Natural killer cell treated with Interleukin-12 subunit alpha and Interleukin-12 subunit beta and Interleukin-15 and Interleukin-18, amount 100 ng/mL, for 72 hours (primary cell): ENCODE data around the gene ADGRV1. TPM values are rescaled to one million over a fixed set of nuclear protein-coding genes. Genes with fewer than 3 reads are reported as not detected.
"Not testable (repeated sequence)": the region's sequence is repeated elsewhere in the genome, so short reads cannot be mapped to it uniquely, and the experiment has no call there.

Source experiments
- ATAC-seq, 2 donors: fragments of 150-1000 bp; cut with Tn5 transposase in 1 of 2; sonication (Bioruptor Pico), chemical (Tn5 transposase) in 1 of 2; 2 replicates each; pipeline ENCODE4 v1.10.0; 2021
- DNase-seq: peaks from one replicate; pipeline ENCODE4 v3.0.0; 2022; ENCODE audit warnings: low spot score
- H3K27ac Mint-ChIP-seq, 2 donors: 1 replicate in 1 of 2; 2 replicates in 1 of 2; pipeline ENCODE4 v1.8.0; 2022; ENCODE audit warnings: mixed read lengths in 2 of 2, mild to moderate bottlenecking in 1 of 2, moderate library complexity in 1 of 2
- H3K27me3 Mint-ChIP-seq, 2 donors: 1 replicate in 1 of 2; 2 replicates in 1 of 2; pipeline ENCODE4 v1.8.0; 2022; ENCODE audit warnings: mixed read lengths in 2 of 2
- H3K36me3 Mint-ChIP-seq: one replicate; pipeline ENCODE4 v1.8.0; 2022; ENCODE audit warnings: mixed read lengths
- H3K4me1 Mint-ChIP-seq, 2 donors: 1 replicate in 1 of 2; 2 replicates in 1 of 2; pipeline ENCODE4 v1.8.0; 2022; ENCODE audit warnings: low read depth in 2 of 2, mixed read lengths in 2 of 2, mild to moderate bottlenecking in 1 of 2
- H3K4me3 Mint-ChIP-seq: one replicate; pipeline ENCODE4 v1.8.0; 2022; ENCODE audit warnings: mixed read lengths
- H3K9me3 Mint-ChIP-seq: 2 replicates; pipeline ENCODE4 v1.8.0; 2022; ENCODE audit warnings: mixed read lengths
- total RNA-seq, 2 donors: library from RNA; stranded (reverse); gene quantifications; one replicate each; pipeline ENCODE4 v1.2.3, GENCODE V29; 2022

ADGRV1 gene
- total RNA-seq, 2 donors from 2014 or later, result 0.33 TPM; not detected in 1

DNA sequence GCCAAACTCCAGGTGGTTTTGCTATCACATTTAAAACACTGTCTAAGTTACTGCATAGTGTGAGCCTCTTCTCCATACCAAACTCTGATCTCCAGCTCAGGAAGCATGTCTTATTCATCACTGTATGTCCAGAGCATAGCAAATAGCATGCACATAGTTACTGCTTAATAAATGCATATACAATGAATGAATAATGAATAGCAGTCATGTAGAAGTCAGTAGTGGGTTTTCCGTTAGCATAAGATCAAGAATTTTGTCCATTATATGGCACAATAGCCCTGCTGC lies 495.1 kb downstream of the ADGRV1 start:
- Mint-ChIP-seq H3K27ac (no peak overlapping the region), H3K27me3 (peaks cover 8% of the 10 kb centered on the region in 2 donors), H3K36me3 (no peaks in the 10 kb centered on the region), H3K9me3 (no peaks in the 10 kb centered on the region), H3K4me3 (no peak overlapping the region), H3K4me1 (peaks cover 2 to 6% of the 10 kb centered on the region in 2 donors)
- DNase-seq (no peak), ATAC-seq (no peak)

DNA sequence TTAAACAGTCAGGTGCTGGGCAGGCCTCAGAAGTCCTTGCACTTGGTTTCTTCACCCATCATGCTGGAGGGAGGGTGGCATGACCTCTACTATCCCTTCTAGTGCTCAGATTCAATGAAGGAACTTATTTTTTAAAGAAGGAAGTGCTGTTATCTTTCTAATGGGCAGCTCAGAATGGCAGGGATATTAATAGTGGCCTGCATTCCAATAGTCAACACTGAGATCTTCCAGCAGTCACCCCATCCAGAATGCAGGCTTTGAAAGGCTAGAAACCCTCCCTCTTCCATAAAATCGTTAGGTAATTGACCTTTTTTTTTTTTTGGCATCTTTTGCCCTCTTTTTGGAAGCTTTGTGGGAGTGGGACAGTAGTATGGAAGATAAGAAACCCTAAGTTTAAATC lies 499.6 kb downstream of the ADGRV1 start:
- no peaks in the 10 kb centered on the region for H3K36me3 Mint-ChIP-seq
- H3K9me3 Mint-ChIP-seq, result no peaks in the 10 kb centered on the region
- H3K27ac Mint-ChIP-seq, result peak overlapping the region in 1 of 2 donors; percentile 83
- peaks cover 11 to 25% of the 10 kb centered on the region in 2 donors for H3K4me1 Mint-ChIP-seq
- DNase-seq (no peak), ATAC-seq (no peak)
- H3K27me3 Mint-ChIP-seq, result peaks cover 16 to 22% of the 10 kb centered on the region in 2 donors
- H3K4me3 Mint-ChIP-seq, result no peak overlapping the region

DNA sequence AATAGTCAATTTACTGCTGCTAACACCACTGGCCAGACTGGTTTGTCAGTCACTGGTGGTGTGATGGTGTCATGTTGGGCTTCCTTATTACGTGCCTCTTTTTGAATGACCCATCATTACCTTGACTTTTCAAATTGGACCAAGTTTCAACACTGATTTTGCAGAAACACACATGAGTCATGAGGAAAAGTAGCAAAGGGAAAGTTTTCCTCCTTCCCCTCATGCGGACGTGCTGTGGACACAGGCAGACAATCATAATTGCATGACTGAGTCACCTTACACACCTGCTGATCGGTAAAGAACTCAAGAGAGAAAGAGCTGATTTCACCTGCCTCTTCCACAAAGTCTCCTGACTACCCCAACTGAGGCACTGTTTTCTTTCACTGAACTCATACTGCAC lies 500.0 kb downstream of the ADGRV1 start:
- Mint-ChIP-seq H3K4me1 (peaks cover 11 to 25% of the 10 kb centered on the region in 2 donors), H3K9me3 (no peaks in the 10 kb centered on the region), H3K36me3 (no peaks in the 10 kb centered on the region), H3K27ac (peak overlapping the region in 1 of 2 donors; percentile 83), H3K4me3 (no peak overlapping the region), H3K27me3 (peaks cover 16 to 19% of the 10 kb centered on the region in 2 donors)
- DNase-seq (no peak), ATAC-seq (peak; percentile 65 to 87)

DNA sequence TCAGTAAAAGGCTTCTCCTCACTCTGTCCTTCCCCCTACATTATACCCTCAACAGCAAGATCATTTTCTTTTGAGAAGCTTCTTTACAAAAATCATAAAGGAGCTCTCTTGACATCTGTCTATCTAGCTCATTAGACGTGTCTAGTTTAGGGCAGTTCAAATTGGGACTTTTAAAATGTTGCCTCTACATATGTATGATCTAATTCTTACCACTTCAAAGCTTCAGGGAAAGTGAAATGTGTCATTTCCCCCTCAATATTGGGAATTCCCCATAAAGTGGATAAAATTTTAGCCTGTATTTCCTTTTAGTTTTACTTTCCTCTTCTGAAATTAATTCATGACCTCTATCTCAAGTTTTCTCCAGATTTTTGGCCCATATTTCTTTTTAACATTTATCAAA lies 500.8 kb downstream of the ADGRV1 start:
- peaks cover 14 to 16% of the 10 kb centered on the region in 2 donors for H3K27me3 Mint-ChIP-seq
- ATAC-seq, result peak; percentile 80 to 86
- peaks cover 11 to 25% of the 10 kb centered on the region in 2 donors for H3K4me1 Mint-ChIP-seq
- no peak for DNase-seq
- H3K27ac Mint-ChIP-seq, result peak overlapping the region; percentile 35 to 83
- no peaks in the 10 kb centered on the region for H3K9me3 Mint-ChIP-seq
- H3K4me3 Mint-ChIP-seq, result peak overlapping the region; percentile 13
- H3K36me3 Mint-ChIP-seq, result no peaks in the 10 kb centered on the region

- peaks cover 11 to 25% of the 10 kb centered on the region in 2 donors for H3K4me1 Mint-ChIP-seq
- H3K4me3 Mint-ChIP-seq, result no peak overlapping the region
- H3K36me3 Mint-ChIP-seq, result no peaks in the 10 kb centered on the region
- H3K9me3 Mint-ChIP-seq, result no peaks in the 10 kb centered on the region
- ATAC-seq (no peak), DNase-seq (no peak)
- H3K27ac Mint-ChIP-seq, result no peak overlapping the region
- H3K27me3 Mint-ChIP-seq, result peaks cover 14% of the 10 kb centered on the region in 2 donors
Observed at GRCh38 chr5:91061094-91061493, 502.5 kb downstream of the ADGRV1 start.

DNA sequence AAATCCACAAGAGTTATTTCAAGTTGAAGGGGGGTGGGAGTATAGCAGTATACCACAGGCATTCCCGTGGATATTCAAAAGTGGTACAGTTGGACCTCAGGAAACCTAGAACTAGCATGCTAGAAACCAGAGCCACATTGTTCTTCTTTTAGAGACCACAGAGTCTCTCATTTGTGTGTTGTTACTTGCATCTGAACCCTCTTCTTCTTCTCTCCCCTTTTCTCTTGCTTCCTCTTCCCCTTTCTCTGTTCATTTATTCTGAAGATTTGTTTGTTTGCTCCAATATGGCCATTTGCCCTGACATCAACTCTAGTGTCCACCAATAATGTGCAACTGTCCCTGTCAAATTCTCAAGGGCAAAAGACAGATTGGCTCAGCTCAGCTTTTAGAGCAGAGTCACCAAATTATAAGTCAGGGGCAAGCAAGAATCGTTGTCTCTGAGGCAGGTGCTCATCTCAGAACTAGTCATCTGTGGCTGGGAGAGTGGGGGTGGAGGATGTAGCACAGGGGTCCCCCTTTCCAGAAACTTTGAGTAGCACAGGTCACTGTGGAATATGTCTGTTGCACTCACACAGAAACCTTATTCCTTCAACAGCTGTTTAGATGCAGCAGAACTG lies 503.5 kb downstream of the ADGRV1 start:
- ATAC-seq (no peak), DNase-seq (no peak)
- no peak overlapping the region for H3K4me3 Mint-ChIP-seq
- peaks cover 11 to 25% of the 10 kb centered on the region in 2 donors for H3K4me1 Mint-ChIP-seq
- H3K36me3 Mint-ChIP-seq, result no peaks in the 10 kb centered on the region
- H3K9me3 Mint-ChIP-seq, result no peaks in the 10 kb centered on the region
- H3K27me3 Mint-ChIP-seq, result peaks cover 19 to 22% of the 10 kb centered on the region in 2 donors
- H3K27ac Mint-ChIP-seq, result peak overlapping the region in 1 of 2 donors; percentile 7

GRCh38 chr5:91063098-91063690 lies 504.6 kb downstream of the ADGRV1 start:
- not testable (repeated sequence) for H3K27ac Mint-ChIP-seq, H3K9me3 Mint-ChIP-seq, DNase-seq, H3K36me3 Mint-ChIP-seq, ATAC-seq, H3K4me3 Mint-ChIP-seq
- Mint-ChIP-seq H3K4me1 (peaks cover 11 to 24% of the 10 kb centered on the region in 2 donors), H3K27me3 (peaks cover 19 to 22% of the 10 kb centered on the region in 2 donors)

- DNase-seq, result no peak
- Mint-ChIP-seq H3K27me3 (peaks cover 19 to 22% of the 10 kb centered on the region in 2 donors), H3K9me3 (no peaks in the 10 kb centered on the region), H3K4me3 (no peak overlapping the region), H3K27ac (no peak overlapping the region), H3K36me3 (no peaks in the 10 kb centered on the region), H3K4me1 (peaks cover 0 to 6% of the 10 kb centered on the region in 2 donors)
- no peak for ATAC-seq
Observed at GRCh38 chr5:91065496-91065895, 506.9 kb downstream of the ADGRV1 start.

GRCh38 chr5:91069364-91069763 lies 510.8 kb downstream of the ADGRV1 start:
- H3K27me3 Mint-ChIP-seq, result peaks cover 8 to 14% of the 10 kb centered on the region in 2 donors
- H3K9me3 Mint-ChIP-seq, result no peaks in the 10 kb centered on the region
- no peak overlapping the region for H3K4me3 Mint-ChIP-seq
- no peak overlapping the region for H3K27ac Mint-ChIP-seq
- DNase-seq, result no peak
- H3K4me1 Mint-ChIP-seq, result no peaks in the 10 kb centered on the region
- ATAC-seq, result no peak
- H3K36me3 Mint-ChIP-seq, result no peaks in the 10 kb centered on the region

GRCh38 chr5:91070761-91071550 lies 512.4 kb downstream of the ADGRV1 start:
- Mint-ChIP-seq H3K27ac (no peak overlapping the region), H3K36me3 (no peaks in the 10 kb centered on the region), H3K4me1 (no peaks in the 10 kb centered on the region), H3K4me3 (no peak overlapping the region), H3K27me3 (peaks cover 8 to 16% of the 10 kb centered on the region in 2 donors), H3K9me3 (no peaks in the 10 kb centered on the region)
- DNase-seq (no peak), ATAC-seq (no peak)

DNA sequence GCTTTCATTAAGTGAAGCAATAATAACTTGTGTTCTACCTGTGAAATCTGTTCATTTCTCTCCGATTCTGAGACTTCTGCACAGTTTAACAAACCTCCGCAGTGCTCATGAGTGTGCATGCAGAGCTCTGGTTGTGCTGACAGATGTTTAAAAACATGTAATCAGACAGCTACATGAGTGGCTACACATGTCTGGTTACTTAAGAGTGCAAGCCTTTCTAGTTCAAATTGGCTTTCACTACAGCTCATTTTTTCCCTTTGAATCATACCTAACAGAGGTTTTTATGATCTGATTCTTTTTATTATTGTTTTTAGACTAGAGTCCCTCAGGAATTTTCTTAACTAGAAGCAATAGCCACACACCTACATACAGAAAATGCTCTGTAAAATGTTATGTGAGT lies 514.3 kb downstream of the ADGRV1 start:
- Mint-ChIP-seq H3K4me1 (no peaks in the 10 kb centered on the region), H3K9me3 (no peaks in the 10 kb centered on the region), H3K27ac (peak overlapping the region in 1 of 2 donors; percentile 25), H3K36me3 (no peaks in the 10 kb centered on the region), H3K27me3 (peaks cover 0 to 13% of the 10 kb centered on the region in 2 donors), H3K4me3 (no peak overlapping the region)
- no peak for DNase-seq
- no peak for ATAC-seq

- Mint-ChIP-seq H3K27ac (no peak overlapping the region), H3K27me3 (peaks cover 0 to 15% of the 10 kb centered on the region in 2 donors), H3K36me3 (no peaks in the 10 kb centered on the region), H3K9me3 (no peaks in the 10 kb centered on the region), H3K4me1 (peaks cover 0 to 4% of the 10 kb centered on the region in 2 donors), H3K4me3 (no peak overlapping the region)
- ATAC-seq (no peak), DNase-seq (no peak)
Observed at GRCh38 chr5:91074615-91075014, 516.0 kb downstream of the ADGRV1 start.

- no peak overlapping the region for H3K27ac Mint-ChIP-seq
- ATAC-seq (no peak), DNase-seq (no peak)
- H3K9me3 Mint-ChIP-seq, result no peaks in the 10 kb centered on the region
- no peak overlapping the region for H3K4me3 Mint-ChIP-seq
- H3K27me3 Mint-ChIP-seq, result peaks cover 0 to 15% of the 10 kb centered on the region in 2 donors
- no peaks in the 10 kb centered on the region for H3K36me3 Mint-ChIP-seq
- peaks cover 0 to 4% of the 10 kb centered on the region in 2 donors for H3K4me1 Mint-ChIP-seq
Observed at GRCh38 chr5:91076138-91076537, 517.5 kb downstream of the ADGRV1 start.

GRCh38 chr5:91077623-91078022 lies 519.0 kb downstream of the ADGRV1 start:
- ATAC-seq (no peak), DNase-seq (no peak)
- Mint-ChIP-seq H3K27me3 (peaks cover 0 to 11% of the 10 kb centered on the region in 2 donors), H3K27ac (no peak overlapping the region), H3K4me3 (no peak overlapping the region), H3K9me3 (no peaks in the 10 kb centered on the region), H3K36me3 (no peaks in the 10 kb centered on the region), H3K4me1 (peaks cover 0 to 4% of the 10 kb centered on the region in 2 donors)
